Measurements from ENCODE around the gene C12orf76.
"Not testable (repeated sequence)": the region's sequence is repeated elsewhere in the genome, so short reads cannot be mapped to it uniquely, and the experiment has no call there.

The C12orf76 gene

GRCh38 chr12:110062241-110062640, 13.9 kb upstream of the C12orf76 start:
- no peak for TF ChIP-seq CTCF (IDR thresholded peaks at IDR 0.05; ENCODE audit: extremely low read depth, insufficient read depth, missing control alignments)
- in situ Hi-C loops (cut with MboI; ENCODE audit: low pct_unique_long_range_greater_than_20kb, low sequenced_read_pairs, unreplicated experiment): no loop called here
- no peak for DNase-seq (ENCODE audit: low spot score)

- DNase-seq (ENCODE audit: low spot score): no peak
- TF ChIP-seq CTCF (IDR thresholded peaks at IDR 0.05; ENCODE audit: extremely low read depth, insufficient read depth, missing control alignments): no peak
- in situ Hi-C loops (cut with MboI; ENCODE audit: low pct_unique_long_range_greater_than_20kb, low sequenced_read_pairs, unreplicated experiment): no loop called here
Observed at GRCh38 chr12:110059651-110060000, 11.3 kb upstream of the C12orf76 start.

DNA sequence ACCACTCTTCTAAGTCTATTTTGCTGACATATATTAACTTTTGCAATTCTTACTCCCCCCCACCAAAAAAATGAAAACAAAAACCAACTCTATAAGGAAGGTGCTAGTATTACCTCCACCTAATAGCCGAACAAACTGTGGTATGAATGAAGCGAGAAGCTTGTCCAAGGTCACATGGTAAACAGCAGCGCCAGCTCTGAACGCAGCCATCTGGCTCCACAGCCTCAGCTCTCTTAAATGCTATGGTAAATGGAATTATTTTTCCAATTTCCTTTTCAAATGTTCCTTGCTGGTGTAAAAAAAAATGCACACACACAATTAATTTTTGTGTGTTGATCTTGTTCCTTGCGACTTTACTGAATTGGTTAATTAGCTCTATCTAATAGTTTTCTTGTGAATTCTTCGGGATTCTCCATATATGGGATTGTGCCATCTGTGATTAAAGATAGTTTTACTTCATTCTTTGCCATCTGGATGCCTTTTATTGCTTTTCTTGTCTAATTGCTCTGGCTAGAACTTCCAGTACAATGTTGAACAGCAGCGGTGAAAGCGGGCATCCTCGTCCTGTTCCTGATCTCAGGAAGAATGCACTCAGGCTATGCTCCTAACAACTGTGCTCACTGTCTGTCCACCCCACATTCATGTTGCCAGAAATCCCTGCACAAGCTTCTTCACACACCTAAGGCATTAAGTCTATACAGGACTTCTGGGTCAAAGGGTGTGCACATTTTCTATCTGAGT, 10.7 kb upstream of the C12orf76 start:
- no peak for DNase-seq (ENCODE audit: low spot score)
- in situ Hi-C loops (cut with MboI; ENCODE audit: low pct_unique_long_range_greater_than_20kb, low sequenced_read_pairs, unreplicated experiment): no loop called here
- TF ChIP-seq CTCF (IDR thresholded peaks at IDR 0.05; ENCODE audit: extremely low read depth, insufficient read depth, missing control alignments): no peak

DNA sequence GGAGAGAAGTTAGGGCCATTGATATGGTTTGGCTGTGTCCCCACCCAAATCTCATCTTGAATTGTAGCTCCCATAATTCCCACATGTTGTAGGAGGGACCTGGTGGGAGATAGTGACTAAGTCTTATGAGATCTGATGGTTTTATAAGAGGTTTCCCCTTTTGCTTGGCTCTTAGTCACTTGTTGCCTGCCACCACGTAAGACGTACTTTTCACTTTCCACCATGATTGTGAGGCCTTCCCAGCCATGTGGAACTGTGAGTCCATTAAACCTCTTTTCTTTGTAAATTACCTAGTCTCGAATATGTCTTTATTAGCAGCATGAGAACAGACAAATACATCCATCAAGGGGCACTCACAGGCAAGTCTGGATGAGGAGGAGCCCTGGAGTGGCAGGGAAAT, 8.3 kb upstream of the C12orf76 start:
- in situ Hi-C loops (cut with MboI; ENCODE audit: low pct_unique_long_range_greater_than_20kb, low sequenced_read_pairs, unreplicated experiment); DNase-seq (ENCODE audit: low spot score): not testable (repeated sequence)

GRCh38 chr12:110055375-110056352, 7.3 kb upstream of the C12orf76 start:
- in situ Hi-C loops (cut with MboI; ENCODE audit: low pct_unique_long_range_greater_than_20kb, low sequenced_read_pairs, unreplicated experiment): not testable (repeated sequence)

DNA sequence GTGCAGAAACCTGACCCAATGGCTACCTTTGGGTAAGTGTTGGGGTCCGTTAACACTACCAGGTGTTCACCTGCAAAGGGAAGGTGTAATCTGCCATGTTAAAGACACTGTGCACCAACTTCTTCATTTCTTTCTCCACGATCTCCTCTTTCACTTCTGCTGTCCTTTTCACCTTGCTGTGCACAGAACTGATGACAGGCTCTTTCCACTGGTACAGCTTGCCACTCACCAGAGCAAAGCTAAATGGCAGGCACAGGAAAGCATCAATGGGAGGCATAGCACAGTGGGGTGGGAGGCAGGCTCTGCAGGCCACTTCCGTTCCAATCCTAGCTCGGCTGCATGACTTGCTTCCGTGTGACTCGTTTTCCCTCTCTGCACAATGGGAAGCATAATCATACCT, 2.6 kb upstream of the C12orf76 start:
- in situ Hi-C loops (cut with MboI; ENCODE audit: low pct_unique_long_range_greater_than_20kb, low sequenced_read_pairs, unreplicated experiment): no loop called here
- DNase-seq (ENCODE audit: low spot score): no peak

More at GRCh38 chr12:110055375-110056352, 7.3 kb upstream of the C12orf76 start:
- DNase-seq (ENCODE audit: low spot score): not testable (repeated sequence)

GRCh38 chr12:110049666-110050065, 1.3 kb upstream of the C12orf76 start:
- in situ Hi-C loops (cut with MboI; ENCODE audit: low pct_unique_long_range_greater_than_20kb, low sequenced_read_pairs, unreplicated experiment); DNase-seq (ENCODE audit: low spot score): not testable (repeated sequence)

More for the DNA sequence above, 2.6 kb upstream of the C12orf76 start:
- no peak for TF ChIP-seq CTCF (IDR thresholded peaks at IDR 0.05; ENCODE audit: extremely low read depth, insufficient read depth, missing control alignments)

GRCh38 chr12:110049034-110049433, 712 bp upstream of the C12orf76 start:
- DNase-seq (ENCODE audit: low spot score); in situ Hi-C loops (cut with MboI; ENCODE audit: low pct_unique_long_range_greater_than_20kb, low sequenced_read_pairs, unreplicated experiment): not testable (repeated sequence)

Measured in GM13977 (cell line).